ENCODE measurements around the gene PARP9. TPM values are rescaled to one million over a fixed set of nuclear protein-coding genes. Genes with fewer than 3 reads are reported as not detected.

Gene PARP9
- total and polyA plus RNA-seq, 2 of the 8 experiments (the other 6 are each of a cell fraction or from before 2014, with no cell fraction given): 3.7 to 4.5 TPM

DNA sequence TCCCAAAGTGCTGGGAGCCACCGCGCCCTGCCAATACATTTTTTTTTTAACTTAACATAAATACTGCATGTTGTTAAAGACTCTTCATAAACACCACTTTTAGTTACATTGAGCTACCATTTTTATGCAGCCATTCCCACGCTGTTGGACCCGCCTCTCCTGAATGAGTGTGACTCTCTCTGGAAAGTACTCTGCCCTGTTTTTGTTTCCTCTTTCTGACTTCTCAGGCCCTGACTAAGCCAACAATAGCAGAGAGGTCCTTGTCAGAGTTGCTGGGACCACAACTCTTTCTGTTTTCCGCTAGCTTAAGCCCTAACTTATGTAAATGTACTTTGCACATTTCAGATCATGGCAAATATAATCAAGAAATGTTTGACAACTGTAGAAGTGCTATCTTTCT, 48.6 kb upstream of the PARP9 start (continued):
- TF ChIP-seq, protein P1, sequence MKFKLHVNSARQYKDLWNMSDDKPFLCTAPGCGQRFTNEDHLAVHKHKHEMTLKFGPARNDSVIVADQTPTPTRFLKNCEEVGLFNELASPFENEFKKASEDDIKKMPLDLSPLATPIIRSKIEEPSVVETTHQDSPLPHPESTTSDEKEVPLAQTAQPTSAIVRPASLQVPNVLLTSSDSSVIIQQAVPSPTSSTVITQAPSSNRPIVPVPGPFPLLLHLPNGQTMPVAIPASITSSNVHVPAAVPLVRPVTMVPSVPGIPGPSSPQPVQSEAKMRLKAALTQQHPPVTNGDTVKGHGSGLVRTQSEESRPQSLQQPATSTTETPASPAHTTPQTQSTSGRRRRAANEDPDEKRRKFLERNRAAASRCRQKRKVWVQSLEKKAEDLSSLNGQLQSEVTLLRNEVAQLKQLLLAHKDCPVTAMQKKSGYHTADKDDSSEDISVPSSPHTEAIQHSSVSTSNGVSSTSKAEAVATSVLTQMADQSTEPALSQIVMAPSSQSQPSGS (IDR thresholded peaks at IDR 0.05; ENCODE audit: low read length): no peak
- TF ChIP-seq MAFK (IDR thresholded peaks at IDR 0.05; ENCODE audit: low read depth, low read length): no peak
- no peak for TF ChIP-seq CHD1 (IDR thresholded peaks at IDR 0.05; ENCODE audit: low read depth, low read length)
